WTC11 (cell line): Measurements from ENCODE around the gene SERGEF. TPM values are rescaled to one million over a fixed set of nuclear protein-coding genes. Genes with fewer than 3 reads are reported as not detected.

Experiments used
- ATAC-seq: fragments of 200-7000 bp; cut with Tn5 transposase; 2 replicates; pipeline ENCODE4 v1.10.0; 2021; ENCODE audit warnings: mild to moderate bottlenecking, moderate library complexity
- CTCF ChIA-PET: fragments of 300-600 bp; sonication (Branson Sonifier 250); formaldehyde crosslinking; loops from one replicate; lab custom pipeline; 2021; ENCODE audit warnings: antibody characterized with exemption; lab: Charles Lee
- POLR2A ChIA-PET: fragments of 350-600 bp; sonication (Branson Sonifier 250); formaldehyde crosslinking; loops from one replicate; lab custom pipeline; 2021; ENCODE audit warnings: antibody characterized with exemption; lab: Charles Lee
- DNase-seq: peaks from one replicate; pipeline ENCODE4 v3.0.0; 2021; ENCODE audit warnings: low spot score
- H3K27ac Mint-ChIP-seq: 2 replicates; pipeline ENCODE4 v1.8.0; 2021; ENCODE audit warnings: mixed read lengths
- H3K27me3 Mint-ChIP-seq: 2 replicates; pipeline ENCODE4 v1.8.0; 2021; ENCODE audit warnings: low read depth, mild to moderate bottlenecking, moderate library complexity, mixed read lengths
- H3K36me3 Mint-ChIP-seq: 2 replicates; pipeline ENCODE4 v1.8.0; 2021; ENCODE audit warnings: mixed read lengths
- H3K4me1 Mint-ChIP-seq: 2 replicates; pipeline ENCODE4 v1.8.0; 2022; ENCODE audit warnings: mixed read lengths
- H3K4me3 Mint-ChIP-seq: 2 replicates; pipeline ENCODE4 v1.8.0; 2021; ENCODE audit warnings: mild to moderate bottlenecking, moderate library complexity, mixed read lengths
- H3K9me3 Mint-ChIP-seq: 2 replicates; pipeline ENCODE4 v1.8.0; 2021; ENCODE audit warnings: mixed read lengths
- ARID4B ChIP-seq: sonication (generic); formaldehyde crosslinking; IDR thresholded peaks from 2 replicates; pipeline ENCODE4 v1.8.0; 2023; ENCODE audit warnings: missing genetic modification reagents, mild to moderate bottlenecking, borderline replicate concordance
- FOXK1 ChIP-seq: sonication (generic); formaldehyde crosslinking; IDR thresholded peaks from 2 replicates; pipeline ENCODE4 v1.8.0; 2022; ENCODE audit warnings: mild to moderate bottlenecking, moderate library complexity, missing genetic modification reagents
- FOXP4 ChIP-seq: sonication (generic); formaldehyde crosslinking; IDR thresholded peaks from 2 replicates; pipeline ENCODE4 v1.8.0; 2022; ENCODE audit warnings: mild to moderate bottlenecking, missing genetic modification reagents
- GRHL2 ChIP-seq: fragments of 250-450 bp; sonication (Bioruptor Pico); IDR thresholded peaks from 2 replicates; pipeline ENCODE4 v1.8.0; 2022; ENCODE audit warnings: mild to moderate bottlenecking, moderate library complexity; ENCODE audit not compliant: insufficient replicate concordance, severe bottlenecking
- OVOL2 ChIP-seq: fragments of 250-450 bp; sonication (Bioruptor Pico); IDR thresholded peaks from 2 replicates; pipeline ENCODE4 v1.9.0; 2021; ENCODE audit warnings: mild to moderate bottlenecking, borderline replicate concordance
- PREB ChIP-seq: sonication (generic); formaldehyde crosslinking; IDR thresholded peaks from 2 replicates; pipeline ENCODE4 v1.8.1; 2022; ENCODE audit warnings: mild to moderate bottlenecking, missing genetic modification reagents, moderate library complexity, borderline replicate concordance
- RORB ChIP-seq: fragments of 250-450 bp; sonication (Bioruptor Pico); IDR thresholded peaks from 2 replicates; pipeline ENCODE4 v1.9.0; 2021; ENCODE audit warnings: mild to moderate bottlenecking
- TEAD4 ChIP-seq: sonication (generic); formaldehyde crosslinking; IDR thresholded peaks from 2 replicates; pipeline ENCODE4 v1.8.0; 2022; ENCODE audit warnings: mild to moderate bottlenecking, missing genetic modification reagents
- TP53 ChIP-seq: sonication (generic); formaldehyde crosslinking; IDR thresholded peaks from 2 replicates; pipeline ENCODE4 v1.8.1; 2023; ENCODE audit warnings: mild to moderate bottlenecking, missing genetic modification reagents
- ZNF281 ChIP-seq: sonication (generic); formaldehyde crosslinking; IDR thresholded peaks from 2 replicates; pipeline ENCODE4 v1.8.0; 2023; ENCODE audit warnings: mild to moderate bottlenecking, missing genetic modification reagents
- ZNF512 ChIP-seq: sonication (generic); formaldehyde crosslinking; IDR thresholded peaks from 2 replicates; pipeline ENCODE4 v1.8.1; 2022; ENCODE audit warnings: missing genetic modification reagents, borderline replicate concordance
- ZNF532 ChIP-seq: fragments of 250-450 bp; sonication (Bioruptor Pico); IDR thresholded peaks from 2 replicates; pipeline ENCODE4 v1.9.0; 2021; ENCODE audit warnings: mild to moderate bottlenecking, borderline replicate concordance
- total RNA-seq: library from RNA; stranded (reverse); gene quantifications from 3 replicates; pipeline ENCODE4 v1.2.3, GENCODE V29; 2021
- TF ChIP-seq, protein P1 (sequence below): sonication (generic); formaldehyde crosslinking; IDR thresholded peaks from 2 replicates; pipeline ENCODE4 v1.8.0; 2022; ENCODE audit warnings: mild to moderate bottlenecking, missing genetic modification reagents
- TF ChIP-seq, protein P2 (sequence below): sonication (generic); formaldehyde crosslinking; IDR thresholded peaks from 2 replicates; pipeline ENCODE4 v1.8.1; 2022; ENCODE audit warnings: low read depth, mild to moderate bottlenecking, moderate library complexity, missing genetic modification reagents, borderline replicate concordance

The SERGEF gene
- total RNA-seq, 1 experiment from 2014 or later, result 35.5 TPM

- H3K27ac Mint-ChIP-seq, result no peak overlapping the region
- CTCF ChIA-PET, result interaction anchor here (0.6 to 4.4 kb wide), 5 partner anchors 8 to 19 kb away, joined by 3 to 28 read pairs (median 7); partner anchors contain the start of gene KCNC1
- ATAC-seq (no peak), DNase-seq (no peak)
- H3K9me3 Mint-ChIP-seq, result no peaks in the 10 kb centered on the region
- H3K4me3 Mint-ChIP-seq, result no peak overlapping the region
- H3K36me3 Mint-ChIP-seq, result no peaks in the 10 kb centered on the region
- no peaks in the 10 kb centered on the region; the same call in none of the 2 replicates for H3K27me3 Mint-ChIP-seq
- POLR2A ChIA-PET, result interaction anchor here (1.1 kb wide), 1 partner anchor 31 kb away, joined by 3 read pairs; no protein-coding TSS in a partner anchor
- H3K4me1 Mint-ChIP-seq, result no peaks in the 10 kb centered on the region
- TF ChIP-seq OVOL2 (no peak), ZNF532 (CRISPR knock-in tag) (no peak), GRHL2 (CRISPR knock-in tag) (no peak), FOXK1 (no peak), TP53 (CRISPR knock-in tag) (no peak), TEAD4 (no peak), ARID4B (no peak), ZNF281 (CRISPR knock-in tag) (no peak), ZNF512 (CRISPR knock-in tag) (no peak), FOXP4 (CRISPR knock-in tag) (no peak), PREB (CRISPR knock-in tag) (no peak), RORB (no peak)
- TF ChIP-seq, protein P1, sequence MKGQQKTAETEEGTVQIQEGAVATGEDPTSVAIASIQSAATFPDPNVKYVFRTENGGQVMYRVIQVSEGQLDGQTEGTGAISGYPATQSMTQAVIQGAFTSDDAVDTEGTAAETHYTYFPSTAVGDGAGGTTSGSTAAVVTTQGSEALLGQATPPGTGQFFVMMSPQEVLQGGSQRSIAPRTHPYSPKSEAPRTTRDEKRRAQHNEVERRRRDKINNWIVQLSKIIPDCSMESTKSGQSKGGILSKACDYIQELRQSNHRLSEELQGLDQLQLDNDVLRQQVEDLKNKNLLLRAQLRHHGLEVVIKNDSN (CRISPR knock-in tag), result no peak
- TF ChIP-seq, protein P2, sequence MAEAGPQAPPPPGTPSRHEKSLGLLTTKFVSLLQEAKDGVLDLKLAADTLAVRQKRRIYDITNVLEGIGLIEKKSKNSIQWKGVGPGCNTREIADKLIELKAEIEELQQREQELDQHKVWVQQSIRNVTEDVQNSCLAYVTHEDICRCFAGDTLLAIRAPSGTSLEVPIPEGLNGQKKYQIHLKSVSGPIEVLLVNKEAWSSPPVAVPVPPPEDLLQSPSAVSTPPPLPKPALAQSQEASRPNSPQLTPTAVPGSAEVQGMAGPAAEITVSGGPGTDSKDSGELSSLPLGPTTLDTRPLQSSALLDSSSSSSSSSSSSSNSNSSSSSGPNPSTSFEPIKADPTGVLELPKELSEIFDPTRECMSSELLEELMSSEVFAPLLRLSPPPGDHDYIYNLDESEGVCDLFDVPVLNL (CRISPR knock-in tag), result no peak
Measured at GRCh38 chr11:17747131-17747955, 265.5 kb downstream of the SERGEF start.
